Esophagus squamous epithelium (tissue), 4 donors: Measurements from ENCODE around the gene B3GALT4.

Source experiments
- CTCF ChIP-seq, 6 experiments: fragments of 450-650 bp in 4 of 6; fragments of 200-600 bp in 2 of 6; sonication (generic) in 2 of 6; IDR thresholded peaks; one replicate each; pipeline ENCODE4 v1.5.1; 2016 to 2019; ENCODE audit warnings: antibody characterized with exemption in 6 of 6, mild to moderate bottlenecking in 4 of 6, moderate library complexity in 4 of 6
- POLR2A ChIP-seq, 4 donors: fragments of 450-650 bp; IDR thresholded peaks; one replicate each; pipeline ENCODE4 v1.6.1; 2017; ENCODE audit warnings: antibody characterized with exemption in 4 of 4, mild to moderate bottlenecking in 4 of 4, moderate library complexity in 3 of 4

GRCh38 chr6:33313709-33314514 is 37.0 kb downstream of the B3GALT4 start, which contains the start of gene TAPBP:
- TF ChIP-seq POLR2A (IDR thresholded peaks at IDR 0.05) (peak in 3 of 4 donors; percentile 15 to 68 (median 60)), CTCF (IDR thresholded peaks at IDR 0.05) (no peak)
